GM10248 (cell line): ENCODE results near the gene LBHD1.
"Not testable (repeated sequence)": the region's sequence is repeated elsewhere in the genome, so short reads cannot be mapped to it uniquely, and the experiment has no call there.

Source experiments
- CTCF ChIA-PET: fragments of 300-600 bp; sonication (Branson Sonifier 250); formaldehyde crosslinking; extraction: SDS; loops from one replicate; lab custom pipeline; 2021; ENCODE audit warnings: antibody characterized with exemption; lab: Yijun Ruan, JAX
- POLR2A ChIA-PET: fragments of 350-650 bp; sonication (Branson Sonifier 250); formaldehyde crosslinking; extraction: SDS; loops from one replicate; lab custom pipeline; 2020; ENCODE audit warnings: antibody characterized with exemption; lab: Yijun Ruan, JAX
- DNase-seq: peaks from one replicate; pipeline ENCODE4 v3.0.0; 2012; ENCODE audit errors: extremely low spot score
- TF ChIP-seq, protein P1 (sequence below): IDR thresholded peaks from 2 replicates; pipeline ENCODE4 v1.5.1; 2012; ENCODE audit warnings: mild to moderate bottlenecking, low read depth; ENCODE audit errors: extremely low read depth, missing control alignments, control extremely low read depth

LBHD1 gene

DNA sequence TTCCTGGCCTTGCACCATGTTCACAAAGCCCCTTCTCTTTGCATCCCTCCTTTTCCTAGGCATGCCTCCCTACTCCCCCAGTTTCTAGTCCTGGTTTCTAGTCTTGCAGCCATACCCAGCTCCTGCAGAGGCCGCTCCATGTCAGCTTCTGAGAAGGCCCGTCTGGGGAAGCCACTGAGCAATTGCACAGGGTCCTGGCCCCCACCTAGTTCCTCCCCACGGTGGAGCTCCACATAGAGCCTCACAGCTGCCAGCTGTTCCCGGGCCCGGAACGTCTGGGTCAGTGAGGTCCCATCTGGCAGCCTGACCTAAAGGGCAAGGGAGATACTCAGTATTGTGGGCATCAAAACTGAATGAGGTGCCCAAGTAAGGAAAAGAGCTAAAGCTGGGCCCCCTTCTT lies 4.6 kb upstream of the LBHD1 start:
- ChIA-PET POLR2A (interaction anchor here (9.8 kb wide), 1 partner anchor 11 kb away, joined by 95 read pairs; the partner anchor contains the start of genes C11orf98 and CSKMT), CTCF (interaction anchor here (1.2 to 2.4 kb wide), 5 partner anchors 10 to 24 kb away, joined by 3 to 8 read pairs (median 8); partner anchors contain the start of genes C11orf98, CSKMT and INTS5)
- TF ChIP-seq, protein P1, sequence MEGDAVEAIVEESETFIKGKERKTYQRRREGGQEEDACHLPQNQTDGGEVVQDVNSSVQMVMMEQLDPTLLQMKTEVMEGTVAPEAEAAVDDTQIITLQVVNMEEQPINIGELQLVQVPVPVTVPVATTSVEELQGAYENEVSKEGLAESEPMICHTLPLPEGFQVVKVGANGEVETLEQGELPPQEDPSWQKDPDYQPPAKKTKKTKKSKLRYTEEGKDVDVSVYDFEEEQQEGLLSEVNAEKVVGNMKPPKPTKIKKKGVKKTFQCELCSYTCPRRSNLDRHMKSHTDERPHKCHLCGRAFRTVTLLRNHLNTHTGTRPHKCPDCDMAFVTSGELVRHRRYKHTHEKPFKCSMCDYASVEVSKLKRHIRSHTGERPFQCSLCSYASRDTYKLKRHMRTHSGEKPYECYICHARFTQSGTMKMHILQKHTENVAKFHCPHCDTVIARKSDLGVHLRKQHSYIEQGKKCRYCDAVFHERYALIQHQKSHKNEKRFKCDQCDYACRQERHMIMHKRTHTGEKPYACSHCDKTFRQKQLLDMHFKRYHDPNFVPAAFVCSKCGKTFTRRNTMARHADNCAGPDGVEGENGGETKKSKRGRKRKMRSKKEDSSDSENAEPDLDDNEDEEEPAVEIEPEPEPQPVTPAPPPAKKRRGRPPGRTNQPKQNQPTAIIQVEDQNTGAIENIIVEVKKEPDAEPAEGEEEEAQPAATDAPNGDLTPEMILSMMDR = no peak
- no peak for DNase-seq

DNA sequence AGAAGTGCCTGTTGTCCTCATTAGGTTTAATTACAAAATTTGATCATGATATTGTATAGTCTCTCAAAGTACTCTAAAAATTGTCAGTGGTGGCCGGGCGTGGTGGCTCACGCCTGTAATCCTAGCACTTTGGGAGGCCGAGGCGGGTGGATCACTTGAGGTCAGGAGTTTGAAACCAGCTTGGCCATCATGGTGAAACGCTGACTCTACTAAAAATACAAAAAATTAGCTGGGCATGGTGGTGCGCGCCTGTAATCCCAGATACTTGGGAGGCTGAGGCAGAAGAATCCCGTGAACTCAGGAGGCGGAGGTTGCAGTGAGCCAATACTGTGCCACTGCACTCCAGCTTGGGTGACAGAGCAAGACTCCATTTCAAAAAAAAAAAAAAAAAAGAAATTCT lies 3.3 kb upstream of the LBHD1 start:
- ChIA-PET CTCF (interaction anchor here (2.2 to 2.4 kb wide), 2 partner anchors 8 to 10 kb away, joined by 8 read pairs; partner anchors contain the start of genes C11orf98 and CSKMT), POLR2A (interaction anchor here (0.6 to 9.8 kb wide), 3 partner anchors 10 to 74 kb away, joined by 6 to 95 read pairs (median 6); partner anchors contain the start of genes C11orf98, CSKMT and MTA2)
- DNase-seq = not testable (repeated sequence)

DNA sequence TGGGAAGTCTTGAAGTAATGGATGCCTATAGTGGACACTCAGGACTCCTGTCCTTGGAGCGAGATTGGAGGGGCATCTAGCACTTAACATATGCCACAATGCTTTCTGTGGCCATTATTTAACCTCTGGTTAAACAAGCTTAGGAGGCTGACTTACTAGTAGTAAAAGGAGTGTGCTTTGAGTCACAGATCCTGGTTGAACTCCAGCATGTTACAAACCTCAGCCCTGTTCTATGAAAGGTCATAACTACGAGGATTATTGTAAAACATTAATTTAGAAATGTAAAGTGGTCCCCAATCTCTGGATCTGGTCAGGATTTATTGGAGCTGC lies 1.1 kb upstream of the LBHD1 start:
- POLR2A ChIA-PET = interaction anchor here (1.5 to 9.8 kb wide), 2 partner anchors 7 to 99 kb away, joined by 4 to 95 read pairs; partner anchors contain the start of genes C11orf98, CSKMT and EEF1G
- CTCF ChIA-PET = interaction anchor here (1.3 to 5.1 kb wide), 3 partner anchors 8 to 61 kb away, joined by 4 to 34 read pairs (median 7); partner anchors contain the start of genes C11orf98 and CSKMT
- TF ChIP-seq, protein P1 = no peak
- no peak for DNase-seq

DNA sequence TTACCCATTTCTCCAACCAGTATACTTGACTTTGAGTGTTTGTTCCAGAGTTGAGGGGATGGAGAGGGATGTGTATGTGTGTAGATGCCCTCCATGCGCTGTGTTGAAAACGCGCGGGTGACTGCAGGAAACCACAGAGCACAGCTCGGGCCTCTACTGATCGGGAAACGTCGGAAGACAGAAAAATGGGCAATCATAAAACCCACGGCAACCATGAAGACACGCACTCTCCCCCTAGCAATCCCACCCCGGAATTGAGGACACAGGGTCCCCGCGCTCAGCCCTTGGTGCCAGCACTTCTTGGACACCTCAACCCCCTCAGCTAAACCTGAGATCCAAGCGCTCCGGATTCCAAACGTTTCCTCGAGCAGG lies 845 bp downstream of the LBHD1 start:
- no peak for DNase-seq
- TF ChIP-seq, protein P1 = no peak
- CTCF ChIA-PET = interaction anchor here (1.2 to 5.1 kb wide), 6 partner anchors 10 to 247 kb away, joined by 3 to 34 read pairs (median 6); no protein-coding TSS in a partner anchor

DNA sequence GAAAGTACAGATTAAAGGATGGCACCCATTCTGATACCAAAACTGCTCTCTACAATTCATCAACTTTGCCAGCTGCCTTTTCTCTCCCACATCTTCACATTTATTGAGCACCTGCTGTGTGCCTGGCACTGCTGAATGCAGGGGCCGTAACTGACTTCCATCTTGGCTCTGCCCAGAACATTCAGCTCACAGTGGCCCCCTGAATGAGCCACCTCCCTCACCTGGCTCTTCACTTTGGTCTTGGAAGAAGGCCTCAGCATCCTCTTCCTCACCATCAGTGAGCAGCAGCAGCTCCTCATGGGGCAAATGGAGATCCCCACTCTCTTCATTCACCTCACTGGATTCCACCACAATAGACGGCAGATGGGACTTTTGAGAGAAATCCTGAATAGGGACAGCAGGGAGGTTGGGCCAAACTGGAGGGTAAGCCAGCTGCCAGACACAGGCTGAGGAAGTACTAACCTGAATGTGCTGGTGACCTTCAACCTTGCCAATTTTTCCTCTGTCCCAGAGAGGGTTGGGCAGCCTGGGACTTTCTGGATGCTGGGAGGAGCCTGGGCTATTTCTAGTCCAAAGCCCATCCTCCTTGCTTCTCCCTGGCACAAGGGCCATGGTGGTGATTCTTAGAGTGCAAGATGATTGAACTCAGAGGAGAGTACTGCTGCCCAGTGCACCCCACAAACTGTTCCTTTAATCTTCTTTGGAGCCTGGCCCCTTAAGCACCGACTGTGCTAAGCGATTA lies 2.5 kb downstream of the LBHD1 start:
- ChIA-PET CTCF (interaction anchor here (0.6 to 5.1 kb wide), 6 partner anchors 11 to 117 kb away, joined by 3 to 34 read pairs (median 4); partner anchors contain the start of gene LRRN4CL), POLR2A (interaction anchor here (0.7 to 1.4 kb wide), 2 partner anchors 78 to 513 kb away, joined by 3 to 5 read pairs; partner anchors contain the start of gene TUT1)
- DNase-seq = no peak
- TF ChIP-seq, protein P1 = no peak

More for the DNA sequence above, 845 bp downstream of the LBHD1 start:
- POLR2A ChIA-PET = interaction anchor here (0.6 to 1.5 kb wide), 12 partner anchors 18 to 880 kb away, joined by 3 to 10 read pairs (median 4); partner anchors contain the start of genes B3GAT3, GANAB, INTS5 and TUT1

DNA sequence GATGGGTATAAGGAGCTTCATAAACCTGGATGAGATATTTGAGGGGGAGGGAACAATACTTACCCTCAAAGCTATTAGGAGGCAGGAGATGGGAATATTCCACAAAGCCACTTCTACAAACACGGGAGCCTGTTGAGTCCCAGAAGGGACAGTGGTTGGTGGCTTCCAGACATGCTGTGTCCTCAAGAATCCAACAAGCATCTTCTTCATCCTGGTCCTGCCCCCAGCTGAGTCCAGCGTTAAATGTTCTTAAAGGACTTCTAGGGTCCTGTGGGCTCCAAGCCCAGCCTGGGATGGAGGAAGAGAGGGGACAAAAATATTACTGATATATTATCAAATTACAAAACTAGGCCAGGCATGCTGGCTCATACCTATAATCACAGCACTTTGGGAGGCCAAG lies 4.6 kb downstream of the LBHD1 start:
- TF ChIP-seq, protein P1 = no peak
- CTCF ChIA-PET = interaction anchor here (1.2 to 2.6 kb wide), 6 partner anchors 9 to 243 kb away, joined by 4 to 12 read pairs (median 6); no protein-coding TSS in a partner anchor
- no peak for DNase-seq
- POLR2A ChIA-PET = interaction anchor here (0.9 to 3.8 kb wide), 7 partner anchors 9 to 174 kb away, joined by 3 to 95 read pairs (median 6); partner anchors contain the start of genes B3GAT3, INTS5, LBHD1 and TUT1
